HepG2 (cell line): ENCODE results near the gene ZP2. TPM values are rescaled to one million over a fixed set of nuclear protein-coding genes. Genes with fewer than 3 reads are reported as not detected.

Experiments used
- ATAC-seq: fragments of 200-7000 bp; cut with Tn5 transposase; 3 replicates; pipeline ENCODE4 v1.9.1; 2020; ENCODE audit warnings: mild to moderate bottlenecking, moderate library complexity
- BruUV-seq: library from RNA; stranded (reverse); fragments of 400-500 nt; replicated peaks from 2 replicates; lab custom pipeline; 2021; lab: Mats Ljungman, UMichigan
- CTCF ChIA-PET: fragments of 300-600 bp; formaldehyde crosslinking; extraction: SDS; loops from one replicate; lab custom pipeline; 2021; ENCODE audit warnings: low total read pairs, inconsistent platforms, low intra/inter-chr PET ratio; lab: Yijun Ruan, JAX
- POLR2A ChIA-PET: fragments of 350-600 bp; sonication (Branson Sonifier 250); formaldehyde crosslinking; loops from one replicate; lab custom pipeline; 2020; ENCODE audit warnings: antibody characterized with exemption, inconsistent platforms; lab: Yijun Ruan, JAX
- DNase-seq: peaks from one replicate; pipeline ENCODE4 v3.0.0-alpha.2; 2015; ENCODE audit warnings: low spot score
- FAIRE-seq: peaks from 3 replicates; lab custom pipeline; 2011; peaks lifted over from hg19 to GRCh38; lab: Jason Lieb, UNC
- H2AFZ ChIP-seq: one replicate; pipeline ENCODE4 v1.6.1; 2011; ENCODE audit warnings: low read length, inconsistent platforms
- H3K27ac ChIP-seq: fragments of 300-600 bp; 3 replicates; pipeline ENCODE4 v1.8.0; 2011; ENCODE audit warnings: mixed run types, mild to moderate bottlenecking, mixed read lengths, low read length, inconsistent platforms; ENCODE audit not compliant: insufficient read depth; ENCODE audit errors: extremely low read length
- H3K27me3 ChIP-seq, 2 experiments: fragments of 200-600 bp in 1 of 2; 2 replicates in 1 of 2; 3 replicates in 1 of 2; pipeline versions ENCODE4 v1.6.0 to v1.8.0; 2011; ENCODE audit warnings: low read length in 2 of 2, mild to moderate bottlenecking in 2 of 2, moderate library complexity in 2 of 2, inconsistent platforms in 1 of 2; ENCODE audit not compliant: insufficient read depth in 2 of 2, control insufficient read depth in 1 of 2
- H3K36me3 ChIP-seq, 2 experiments: fragments of 200-600 bp in 1 of 2; replicated peaks in 1 of 2; 2 replicates in 1 of 2; 3 replicates in 1 of 2; pipeline versions ENCODE4 v1.5.1 to v1.8.0; 2011; ENCODE audit warnings: low read length in 2 of 2, inconsistent platforms in 1 of 2; ENCODE audit not compliant: insufficient read depth in 2 of 2, control insufficient read depth in 1 of 2
- H3K4me1 ChIP-seq: 2 replicates; pipeline ENCODE4 v1.5.1; 2012; ENCODE audit warnings: low read length, inconsistent platforms; ENCODE audit not compliant: insufficient read depth
- H3K4me2 ChIP-seq: 2 replicates; pipeline ENCODE4 v1.6.0; 2011; ENCODE audit warnings: low read depth, low read length, inconsistent platforms
- H3K4me3 ChIP-seq, 3 experiments: fragments of 200-600 bp in 1 of 3; sonication (generic), shearing (Covaris generic) in 1 of 3; replicated peaks in 1 of 3; 2 replicates each; pipeline ENCODE4 v1.5.1; 2011 to 2016; ENCODE audit warnings: low read length in 3 of 3, inconsistent platforms in 2 of 3, low read depth in 2 of 3, mild to moderate bottlenecking in 2 of 3, control low read depth in 1 of 3, mixed read lengths in 1 of 3; ENCODE audit not compliant: insufficient read depth in 1 of 3
- H3K79me2 ChIP-seq: one replicate; pipeline ENCODE4 v1.6.1; 2011; ENCODE audit warnings: low read length, inconsistent platforms; ENCODE audit not compliant: insufficient read depth
- H3K9ac ChIP-seq: 2 replicates; pipeline ENCODE4 v1.6.0; 2011; ENCODE audit warnings: mild to moderate bottlenecking, low read depth, low read length, inconsistent platforms; ENCODE audit not compliant: insufficient read depth
- H3K9me3 ChIP-seq: 2 replicates; pipeline ENCODE4 v1.5.1; 2012; ENCODE audit warnings: mild to moderate bottlenecking, low read length
- H4K20me1 ChIP-seq: 2 replicates; pipeline ENCODE4 v1.6.0; 2011; ENCODE audit warnings: inconsistent platforms, mild to moderate bottlenecking, low read length, moderate library complexity; ENCODE audit not compliant: insufficient read depth
- KLF13 ChIP-seq: sonication (generic); formaldehyde crosslinking; IDR thresholded peaks from 2 replicates; pipeline ENCODE4 v1.4.0; 2020; ENCODE audit warnings: mild to moderate bottlenecking, missing genetic modification reagents
- NONO ChIP-seq, 2 experiments: fragments of 450-650 bp in 1 of 2; sonication (generic) in 1 of 2; formaldehyde crosslinking in 1 of 2; IDR thresholded peaks in 1 of 2; conservative IDR thresholded peaks in 1 of 2; 2 replicates each; pipeline versions ENCODE4 v1.6.1 to v1.8.0; 2017 to 2022; ENCODE audit warnings: mild to moderate bottlenecking in 1 of 2, missing genetic modification reagents in 1 of 2, moderate library complexity in 1 of 2
- POGZ ChIP-seq: sonication (generic); formaldehyde crosslinking; IDR thresholded peaks from 2 replicates; pipeline ENCODE4 v1.4.0; 2020; ENCODE audit warnings: mild to moderate bottlenecking, missing genetic modification reagents
- SRSF9 ChIP-seq: fragments of 200-400 bp; formaldehyde crosslinking; IDR thresholded peaks from 2 replicates; pipeline ENCODE4 v1.6.1; 2018; ENCODE audit warnings: borderline replicate concordance, mild to moderate bottlenecking, low read depth, low read length; ENCODE audit not compliant: insufficient read depth, poor library complexity, severe bottlenecking
- ZNF207 ChIP-seq: fragments of 450-650 bp; IDR thresholded peaks from 2 replicates; pipeline ENCODE4 v1.6.1; 2016; ENCODE audit warnings: antibody characterized with exemption, borderline replicate concordance
- ZSCAN30 ChIP-seq: sonication (generic); formaldehyde crosslinking; IDR thresholded peaks from 2 replicates; pipeline ENCODE4 v1.5.0; 2020; ENCODE audit warnings: mild to moderate bottlenecking, missing genetic modification reagents
- WGBS: methylation state at CpG from one replicate; pipeline ENCODE4 v1.1.6; 2017; ENCODE audit warnings: low lambda C conversion rate; 5-methylcytosine and 5-hydroxymethylcytosine counted together
- in situ Hi-C: cut with HindIII; loops from 2 replicates; pipeline ENCODE4 v1.10.0; 2017; ENCODE audit warnings: low pct_unique_long_range_greater_than_20kb; ENCODE audit not compliant: extremely low pct_ligation_motif_present
- intact Hi-C: fragments of 100-400 bp; cut with micrococcal nuclease; formaldehyde crosslinking; loops from one replicate; pipeline ENCODE4 v1.10.0; 2022; ENCODE audit not compliant: unreplicated experiment
- polyA plus RNA-seq, 8 experiments: library from polyadenylated mRNA; depleted of rRNA in 3 of 8; stranded (reverse) in 7 of 8; unstranded in 1 of 8; fragments of >200 nt; fragmentation: Illumina TruSeq in 4 of 8; extraction: Trizol in 4 of 8; gene quantifications; 2 replicates each; pipeline versions ENCODE4 v1.2.1 to v1.2.3, GENCODE V29; 2011 to 2016; ENCODE audit warnings: low read depth in 4 of 8, missing spikeins in 1 of 8, mixed read lengths in 1 of 8; ENCODE audit not compliant: insufficient read depth in 1 of 8
- total RNA-seq, 5 experiments: library from RNA; depleted of rRNA; stranded (reverse); fragments of >200 nt; fragmentation: Illumina TruSeq; extraction: Trizol; gene quantifications; 2 replicates each; pipeline ENCODE4 v1.2.3, GENCODE V29; 2016; ENCODE audit warnings: low read depth in 1 of 5
- TF ChIP-seq, protein P1 (sequence below), 2 experiments: sonication (generic) in 1 of 2; formaldehyde crosslinking in 1 of 2; IDR thresholded peaks; 2 replicates each; pipeline versions ENCODE4 v1.4.0 to v1.6.1; 2018 to 2020; ENCODE audit warnings: missing genetic modification reagents in 2 of 2, borderline replicate concordance in 1 of 2, low read depth in 1 of 2, mild to moderate bottlenecking in 1 of 2, missing biosample characterization in 1 of 2

ZP2 gene
- total and polyA plus RNA-seq, 2 of the 13 experiments (the other 11 are each of a cell fraction or from before 2014, with no cell fraction given) = not detected

- Histone ChIP-seq H3K79me2 (no peaks in the 10 kb centered on the region), H3K9ac (no peak overlapping the region), H3K4me1 (peaks cover 41% of the 10 kb centered on the region), H3K4me3 (no peak overlapping the region), H3K27ac (no peak overlapping the region), H3K27me3 (no peaks in the 10 kb centered on the region; a peak in 1 of 5 replicates), H4K20me1 (no peaks in the 10 kb centered on the region), H3K9me3 (no peaks in the 10 kb centered on the region), H2AFZ (no peak overlapping the region), H3K36me3 (no peaks in the 10 kb centered on the region), H3K4me2 (no peak overlapping the region)
- in situ Hi-C loops = no loop called here
- no peak for TF ChIP-seq ZNF207
- no peak for TF ChIP-seq KLF13 (CRISPR knock-in tag)
- no peak for TF ChIP-seq ZSCAN30 (CRISPR knock-in tag)
- TF ChIP-seq, protein P1, sequence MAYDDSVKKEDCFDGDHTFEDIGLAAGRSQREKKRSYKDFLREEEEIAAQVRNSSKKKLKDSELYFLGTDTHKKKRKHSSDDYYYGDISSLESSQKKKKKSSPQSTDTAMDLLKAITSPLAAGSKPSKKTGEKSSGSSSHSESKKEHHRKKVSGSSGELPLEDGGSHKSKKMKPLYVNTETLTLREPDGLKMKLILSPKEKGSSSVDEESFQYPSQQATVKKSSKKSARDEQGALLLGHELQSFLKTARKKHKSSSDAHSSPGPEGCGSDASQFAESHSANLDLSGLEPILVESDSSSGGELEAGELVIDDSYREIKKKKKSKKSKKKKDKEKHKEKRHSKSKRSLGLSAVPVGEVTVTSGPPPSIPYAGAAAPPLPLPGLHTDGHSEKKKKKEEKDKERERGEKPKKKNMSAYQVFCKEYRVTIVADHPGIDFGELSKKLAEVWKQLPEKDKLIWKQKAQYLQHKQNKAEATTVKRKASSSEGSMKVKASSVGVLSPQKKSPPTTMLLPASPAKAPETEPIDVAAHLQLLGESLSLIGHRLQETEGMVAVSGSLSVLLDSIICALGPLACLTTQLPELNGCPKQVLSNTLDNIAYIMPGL (CRISPR knock-in tag; IDR thresholded peaks at IDR 0.05; ENCODE audit: borderline replicate concordance in 1 of 2, low read depth in 1 of 2) = no peak
- TF ChIP-seq SRSF9 = no peak
- no peak for TF ChIP-seq POGZ (CRISPR knock-in tag)
- no peak for TF ChIP-seq NONO (IDR thresholded peaks at IDR 0.05)
- no peak for TF ChIP-seq NONO (CRISPR knock-in tag; conservative IDR thresholded peaks at IDR 0.05)
- FAIRE-seq (no peak), DNase-seq (no peak), ATAC-seq (no peak)
- WGBS = 59% methylated on average over 2 of the region's 2 CpGs
- intact Hi-C loops = no loop called here
- ChIA-PET CTCF (no interaction called here), POLR2A (no interaction called here)
- no TSS peak for BruUV-seq
These were observed 13.4 kb upstream of the ZP2 start for GRCh38 chr16:21224800-21225199.
